WTC11 (cell line): ENCODE measurements around the gene FAHD2A.

Source experiments
- CTCF ChIP-seq: fragments of 200-600 bp; IDR thresholded peaks from 2 replicates; pipeline ENCODE4 v1.8.0; 2022; ENCODE audit warnings: antibody characterized with exemption
- TEAD1 ChIP-seq: sonication (generic); formaldehyde crosslinking; IDR thresholded peaks from 2 replicates; pipeline ENCODE4 v1.8.0; 2022; ENCODE audit warnings: mild to moderate bottlenecking, missing genetic modification reagents
- TF ChIP-seq, protein P1 (sequence below): sonication (generic); formaldehyde crosslinking; IDR thresholded peaks from 2 replicates; pipeline ENCODE4 v1.8.0; 2022; ENCODE audit warnings: mild to moderate bottlenecking, missing genetic modification reagents

GRCh38 chr2:95382192-95382591, 20.3 kb upstream of the FAHD2A start:
- TF ChIP-seq CTCF (no peak), TEAD1 (CRISPR knock-in tag) (no peak)
- TF ChIP-seq, protein P1, sequence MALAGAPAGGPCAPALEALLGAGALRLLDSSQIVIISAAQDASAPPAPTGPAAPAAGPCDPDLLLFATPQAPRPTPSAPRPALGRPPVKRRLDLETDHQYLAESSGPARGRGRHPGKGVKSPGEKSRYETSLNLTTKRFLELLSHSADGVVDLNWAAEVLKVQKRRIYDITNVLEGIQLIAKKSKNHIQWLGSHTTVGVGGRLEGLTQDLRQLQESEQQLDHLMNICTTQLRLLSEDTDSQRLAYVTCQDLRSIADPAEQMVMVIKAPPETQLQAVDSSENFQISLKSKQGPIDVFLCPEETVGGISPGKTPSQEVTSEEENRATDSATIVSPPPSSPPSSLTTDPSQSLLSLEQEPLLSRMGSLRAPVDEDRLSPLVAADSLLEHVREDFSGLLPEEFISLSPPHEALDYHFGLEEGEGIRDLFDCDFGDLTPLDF (CRISPR knock-in tag), result no peak
